Skin epidermis (tissue), 12 donors: ENCODE results near the gene GNB1L.
A peak's percentile ranks its signal among the peaks of the same experiment; 100 is the strongest.

Source experiments
- H3K27ac ChIP-seq, 21 experiments: fragments of 200-600 bp; sonication (generic) in 11 of 21; one replicate each; pipeline ENCODE4 v1.5.0; 2020; ENCODE audit warnings: mild to moderate bottlenecking in 3 of 21, inconsistent platforms in 2 of 21, moderate library complexity in 2 of 21
- H3K4me3 ChIP-seq, 7 experiments: fragments of 200-600 bp; sonication (generic) in 2 of 7; one replicate each; pipeline ENCODE4 v1.5.0; 2020; ENCODE audit warnings: inconsistent platforms in 2 of 7, mild to moderate bottlenecking in 2 of 7, moderate library complexity in 1 of 7

GNB1L gene

DNA sequence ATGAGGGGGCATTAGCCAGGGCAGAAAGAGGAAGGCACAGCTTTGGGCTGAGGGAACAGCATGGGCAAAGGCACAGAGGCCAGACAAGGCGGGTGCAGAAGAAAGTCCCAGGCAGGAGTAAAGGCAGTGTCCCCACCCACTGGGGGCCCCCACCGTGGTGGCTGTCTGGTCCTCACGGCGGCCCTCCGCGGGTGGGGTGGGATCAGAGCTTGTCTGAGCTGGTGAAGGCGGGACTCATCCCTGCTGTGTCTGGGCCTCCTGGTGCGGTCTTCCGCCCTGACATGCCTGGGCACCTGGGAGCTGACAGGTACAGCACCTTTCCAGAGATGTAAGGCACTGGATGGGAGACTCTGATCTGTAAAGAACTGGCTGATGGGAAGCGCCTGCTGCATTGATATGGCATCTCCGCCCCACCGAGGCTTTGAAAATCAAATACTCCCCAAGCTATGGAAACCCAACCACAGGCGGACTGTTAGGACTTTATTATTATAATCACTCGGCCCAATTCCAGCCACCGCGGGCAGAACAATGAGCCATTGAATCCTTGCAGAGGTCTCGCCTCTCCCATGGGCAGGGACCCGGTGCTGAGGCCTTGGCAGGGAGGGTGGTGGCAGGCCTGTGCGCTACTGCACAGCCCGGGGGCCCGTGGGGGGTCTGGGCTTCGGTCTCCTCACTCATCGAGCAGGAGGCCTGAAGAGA, 14.2 kb upstream of the GNB1L start:
- H3K4me3 ChIP-seq, result no peak overlapping the region

DNA sequence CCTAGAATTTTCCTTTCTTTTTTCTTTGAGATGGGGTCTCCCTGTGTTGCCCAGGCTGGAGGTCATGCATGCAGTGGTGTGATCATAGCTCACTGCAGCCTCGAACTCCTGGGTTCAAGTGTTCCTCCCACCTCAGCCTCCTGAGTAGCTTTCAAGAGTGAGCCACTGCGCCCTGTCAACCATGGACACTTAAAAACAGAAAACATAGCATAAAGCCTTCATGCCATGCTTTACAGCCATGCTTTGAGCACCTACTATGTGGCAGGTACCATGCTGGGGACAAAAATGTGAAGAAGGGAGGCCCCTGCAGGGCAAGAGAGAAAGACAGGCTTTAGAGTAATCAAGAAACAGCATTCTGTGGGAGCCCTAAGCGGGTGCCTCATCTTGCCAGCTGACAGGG, 13.7 kb upstream of the GNB1L start:
- Histone ChIP-seq H3K27ac (peak overlapping the region in 2 of 21 experiments; percentile 9 to 16), H3K4me3 (no peak overlapping the region)

More for the DNA sequence above, 14.2 kb upstream of the GNB1L start:
- H3K27ac ChIP-seq, result peak overlapping the region in 3 of 21 experiments; percentile 9 to 16 (median 14)

DNA sequence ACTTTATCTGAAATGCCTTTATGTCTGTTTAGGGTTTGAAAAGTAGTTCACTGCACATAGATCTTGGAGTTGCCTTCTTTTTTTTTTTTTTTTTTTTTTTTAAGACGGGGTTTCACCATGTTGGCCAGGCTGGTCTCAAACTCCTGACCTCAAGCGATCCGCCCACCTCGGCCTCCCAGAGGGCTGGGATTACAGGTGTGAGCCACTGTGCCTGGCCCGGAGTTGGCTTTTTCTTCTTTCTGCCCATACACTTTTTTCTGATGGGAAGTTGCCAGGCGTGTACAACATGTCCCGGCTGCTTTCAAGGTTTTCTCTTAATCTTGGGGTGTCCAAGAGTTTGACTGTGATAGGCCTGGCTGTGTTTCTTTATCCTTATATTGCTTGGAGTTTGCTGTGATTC, 12.9 kb upstream of the GNB1L start:
- Histone ChIP-seq H3K4me3 (no peak overlapping the region), H3K27ac (no peak overlapping the region)

DNA sequence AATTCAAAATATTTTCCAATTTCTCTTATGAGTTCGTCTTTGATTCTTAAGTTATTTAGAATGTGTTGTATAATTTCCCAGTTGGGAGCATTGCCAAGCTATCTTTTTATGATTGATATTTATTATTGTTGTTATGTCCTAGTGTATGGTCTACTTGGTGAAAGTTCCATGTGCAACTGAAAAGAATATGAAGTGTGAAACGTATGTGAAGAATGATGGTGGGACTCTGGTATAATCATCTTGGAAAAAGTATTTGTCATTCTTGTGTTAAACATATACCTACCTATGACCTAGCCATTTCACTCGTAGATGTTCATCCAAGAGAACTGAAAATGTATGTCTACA, 12.0 kb upstream of the GNB1L start:
- no peak overlapping the region for H3K27ac ChIP-seq
- H3K4me3 ChIP-seq, result no peak overlapping the region

DNA sequence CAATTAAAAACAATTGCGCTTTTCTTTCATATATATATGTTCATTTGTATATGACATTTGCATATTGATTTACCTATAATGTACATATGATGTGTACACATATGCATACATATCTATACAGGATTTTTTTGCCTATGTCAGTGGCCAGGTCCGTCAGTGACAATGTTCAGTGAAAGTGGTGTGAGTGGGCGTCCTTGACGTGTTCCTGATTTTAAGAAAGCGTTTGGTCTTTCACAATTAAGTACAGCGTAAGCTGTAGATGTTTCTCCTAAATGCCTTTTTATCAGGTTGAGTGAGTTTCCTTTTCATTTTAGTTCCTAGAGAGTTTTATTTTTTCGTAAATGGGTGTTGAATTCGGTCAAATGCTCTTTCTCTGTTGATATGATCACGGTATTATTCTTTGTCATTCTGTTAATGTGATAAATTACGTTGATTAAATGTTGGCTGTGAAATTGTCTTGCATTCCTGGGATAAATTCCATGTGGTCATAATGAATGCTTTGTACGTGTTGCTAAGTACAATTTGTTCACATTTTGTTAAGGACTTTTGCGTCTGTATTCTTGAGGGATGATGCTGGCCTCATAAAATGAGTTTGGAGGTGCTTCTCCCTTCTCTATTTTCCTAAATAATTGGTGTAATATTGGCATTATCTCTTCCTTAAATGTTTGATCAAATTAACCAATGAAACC, 10.6 kb upstream of the GNB1L start:
- Histone ChIP-seq H3K27ac (no peak overlapping the region), H3K4me3 (no peak overlapping the region)

DNA sequence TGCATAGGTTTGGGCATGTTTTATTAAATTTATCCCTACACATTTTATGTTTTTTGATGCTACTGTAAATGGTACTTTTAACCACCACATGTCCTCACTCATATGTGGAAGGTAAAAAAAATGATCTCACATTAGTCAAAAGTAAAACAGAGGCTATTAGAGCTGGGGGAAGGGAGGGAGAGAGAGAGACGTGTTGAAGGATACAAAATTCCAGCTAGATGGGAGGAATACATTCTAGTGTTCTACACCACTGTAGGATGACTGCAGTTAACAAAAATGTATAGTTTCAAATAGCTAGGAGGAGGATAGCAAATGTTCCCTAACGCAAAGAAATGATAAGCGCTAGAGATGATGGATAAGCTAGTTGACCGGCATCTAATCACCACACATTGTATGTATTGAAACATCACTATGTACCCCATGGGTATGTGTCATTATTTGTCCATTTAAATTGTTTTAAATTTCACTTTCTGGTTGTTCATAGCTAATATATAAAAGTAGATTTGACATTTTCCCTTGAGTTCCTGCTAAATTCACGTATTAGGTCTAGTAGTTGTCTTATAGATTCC, 9.9 kb upstream of the GNB1L start:
- H3K4me3 ChIP-seq, result no peak overlapping the region
- no peak overlapping the region for H3K27ac ChIP-seq

DNA sequence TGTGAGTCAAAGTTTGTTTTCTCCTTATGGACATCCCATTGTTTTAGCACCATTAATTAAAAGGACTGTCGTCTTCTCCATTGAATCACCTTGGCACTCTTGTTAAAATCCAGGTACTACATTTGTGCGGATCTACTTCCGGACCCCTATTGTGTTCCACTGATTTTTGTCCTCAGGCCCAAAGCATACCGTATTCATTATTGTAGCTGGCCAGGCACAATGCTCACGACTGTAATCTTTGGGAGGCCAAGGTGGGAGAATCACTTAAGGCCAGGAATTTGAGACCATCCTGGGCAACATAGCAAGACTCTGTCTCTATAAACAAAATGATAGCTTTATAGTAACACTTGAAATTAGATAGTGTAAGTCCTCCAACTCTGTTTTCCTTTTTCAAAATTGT, 8.9 kb upstream of the GNB1L start:
- no peak overlapping the region for H3K27ac ChIP-seq

DNA sequence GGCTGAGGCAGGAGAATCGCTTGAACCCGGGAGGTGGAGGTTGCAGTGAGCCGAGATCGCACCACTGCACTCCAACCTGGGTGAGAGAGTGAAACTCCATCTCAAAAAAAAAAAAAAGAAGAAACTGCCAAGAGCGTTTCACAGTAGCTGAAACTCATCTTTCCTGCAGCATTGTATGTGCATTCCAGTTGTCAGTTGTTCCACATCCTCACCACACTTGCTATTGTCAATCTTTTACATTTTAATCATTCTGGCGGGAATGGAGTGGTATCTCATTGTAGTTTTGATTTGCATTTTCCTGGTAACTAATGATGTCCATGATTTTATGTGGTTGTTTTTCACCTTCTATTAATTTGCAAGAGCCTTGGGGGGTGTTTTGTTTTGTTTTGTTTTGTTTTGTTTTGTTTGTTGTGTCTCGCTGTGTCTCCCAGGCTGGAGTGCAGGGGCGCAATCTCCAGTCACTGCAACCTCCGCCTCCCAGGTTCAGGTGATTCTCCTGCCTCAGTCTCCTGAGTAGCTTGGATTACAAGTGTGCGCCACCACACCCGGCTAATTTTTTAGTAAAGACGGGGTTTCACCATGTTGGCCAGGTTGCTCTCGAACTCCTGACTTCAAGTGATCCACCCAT, 8.1 kb upstream of the GNB1L start:
- Histone ChIP-seq H3K27ac (no peak overlapping the region), H3K4me3 (no peak overlapping the region)

More for the DNA sequence above, 8.9 kb upstream of the GNB1L start:
- no peak overlapping the region for H3K4me3 ChIP-seq

DNA sequence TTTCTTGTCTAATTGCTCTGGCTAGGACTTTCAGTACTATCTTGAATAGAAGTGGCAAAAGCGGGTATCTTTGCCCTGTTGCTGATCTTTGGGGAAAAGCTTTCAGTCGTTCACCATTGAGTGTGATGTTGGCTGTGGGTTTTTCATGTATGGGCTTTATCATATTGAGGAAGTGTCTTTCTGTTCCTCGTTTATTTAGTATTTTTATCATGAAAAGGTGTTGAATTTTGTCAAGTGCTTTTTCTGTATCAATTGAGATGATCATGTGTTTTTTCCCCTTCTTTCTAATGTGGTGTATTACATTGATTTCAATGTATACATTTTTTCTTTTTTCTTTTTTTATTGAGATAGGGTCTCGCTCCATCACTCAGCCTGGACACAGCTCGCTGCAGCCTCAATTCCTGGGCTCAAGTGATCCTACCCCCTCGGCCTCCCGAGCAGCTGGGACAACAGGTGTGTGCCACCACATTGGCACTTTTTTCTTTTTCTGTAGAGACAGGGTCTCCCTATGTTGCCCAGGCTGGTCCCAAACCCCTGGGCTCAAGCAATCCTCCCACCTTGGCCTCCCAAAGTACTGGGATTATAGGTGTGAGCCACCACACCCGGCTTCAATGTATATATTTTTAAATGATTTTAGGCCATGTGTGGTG, 5.3 kb upstream of the GNB1L start:
- Histone ChIP-seq H3K27ac (no peak overlapping the region), H3K4me3 (no peak overlapping the region)

DNA sequence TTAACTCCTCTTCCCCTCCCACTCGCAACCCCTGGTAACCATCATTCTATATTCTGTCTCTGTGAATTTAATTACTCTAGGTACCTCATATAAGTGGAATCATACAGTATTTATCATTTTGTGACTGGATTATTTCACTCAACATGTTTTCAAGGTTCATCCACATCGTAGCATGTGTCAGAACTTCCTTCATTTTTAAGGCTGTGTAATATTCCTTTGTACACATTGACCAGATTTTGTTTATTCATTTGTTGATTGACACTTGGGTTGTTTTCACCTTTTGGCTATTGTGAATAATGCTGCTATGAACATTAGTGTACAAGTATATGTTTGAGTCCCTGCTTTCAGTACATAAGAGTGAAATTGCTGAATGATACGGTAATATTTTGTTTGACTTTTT, 2.7 kb upstream of the GNB1L start:
- Histone ChIP-seq H3K27ac (peak overlapping the region in 1 of 21 experiments; percentile 5), H3K4me3 (no peak overlapping the region)

DNA sequence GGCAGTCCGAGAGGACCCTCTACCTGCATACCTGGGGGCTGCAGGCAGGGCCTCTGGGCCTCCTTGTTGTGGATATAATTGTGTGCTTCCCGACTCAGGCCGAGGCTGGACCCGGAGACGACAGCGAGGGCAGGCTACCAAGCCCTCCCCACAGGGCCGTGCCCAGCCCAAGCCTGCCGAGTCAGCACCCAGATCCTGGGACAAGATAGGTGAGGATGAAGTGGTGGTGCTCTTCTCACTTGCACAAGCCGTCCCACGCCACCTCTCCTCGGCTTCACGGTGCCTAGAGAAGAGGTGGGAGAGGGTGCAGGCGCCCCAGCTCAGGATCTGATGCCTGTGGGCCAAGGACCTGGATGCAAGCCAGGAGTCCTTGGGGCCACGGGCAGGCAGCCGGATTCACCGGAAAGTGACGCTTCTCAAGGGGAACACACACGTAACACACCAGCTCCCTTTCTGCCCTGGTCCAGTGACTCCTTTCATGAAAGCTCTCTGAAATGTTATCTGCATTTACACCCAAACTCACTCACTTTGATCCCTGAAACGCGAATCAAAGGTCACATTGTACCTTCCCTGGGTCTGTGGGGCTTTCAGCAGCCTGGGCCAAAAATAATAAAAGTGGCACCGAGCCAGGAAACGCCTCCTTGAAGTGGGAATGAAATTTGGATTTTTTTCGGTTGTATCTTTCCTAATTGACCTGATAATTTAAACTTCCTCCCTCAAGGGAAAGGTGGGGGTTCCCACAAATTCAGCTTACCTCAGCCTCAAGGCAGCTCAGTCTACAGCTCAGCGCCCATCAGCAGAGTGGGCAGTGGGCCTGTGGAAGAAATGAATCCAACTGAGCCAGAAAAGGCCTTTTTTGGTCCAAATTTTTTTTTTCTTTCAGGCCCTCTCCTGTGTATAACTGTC, 1.1 kb upstream of the GNB1L start:
- Histone ChIP-seq H3K4me3 (peak overlapping the region; percentile 64 to 97 (median 89)), H3K27ac (peak overlapping the region; percentile 45 to 98 (median 93))

DNA sequence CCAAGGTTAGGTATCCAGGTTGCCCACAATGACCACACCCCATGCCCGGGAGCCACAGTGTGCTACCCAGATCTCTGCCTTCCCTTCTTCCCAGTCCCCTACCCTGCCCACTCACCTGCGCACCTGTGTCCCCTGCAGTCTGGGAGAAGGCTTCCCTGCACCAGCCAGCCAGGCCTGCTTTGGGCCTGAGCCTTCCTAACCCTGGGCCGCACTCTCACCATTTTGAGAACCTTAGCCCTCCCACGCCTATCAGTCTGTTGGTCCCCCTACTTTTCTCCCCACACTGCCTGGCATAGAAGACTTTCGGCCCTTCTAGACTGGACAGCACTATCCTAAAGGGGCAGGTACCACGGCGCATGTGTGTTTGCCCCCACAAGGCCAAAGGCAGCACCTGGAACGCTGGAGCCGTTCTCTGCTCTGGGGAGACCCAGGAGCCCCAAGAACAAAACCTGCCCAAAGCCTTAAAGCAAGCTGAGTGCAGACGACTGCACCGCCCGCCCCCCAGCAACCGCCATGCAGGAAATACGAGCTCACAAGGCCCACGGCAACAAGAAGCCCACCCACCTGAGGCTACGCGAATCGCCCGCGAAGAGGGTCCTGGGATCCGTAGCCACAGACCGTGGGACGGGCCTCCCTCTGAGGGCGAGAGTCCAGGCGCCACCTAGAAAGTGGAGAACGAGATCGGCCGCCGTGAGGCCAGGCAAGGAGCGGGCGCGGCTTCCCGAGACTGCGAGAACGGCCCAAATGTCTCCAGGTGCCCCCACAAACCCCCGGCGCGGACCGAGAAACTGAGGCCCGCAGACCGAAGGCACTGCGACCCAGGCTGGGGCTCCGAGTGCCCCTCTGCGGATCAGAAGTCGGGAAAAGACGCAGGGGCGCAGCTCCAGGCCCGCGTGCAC, 546 bp downstream of the GNB1L start:
- Histone ChIP-seq H3K27ac (peak overlapping the region; percentile 41 to 98 (median 93)), H3K4me3 (peak overlapping the region; percentile 64 to 97 (median 89))

DNA sequence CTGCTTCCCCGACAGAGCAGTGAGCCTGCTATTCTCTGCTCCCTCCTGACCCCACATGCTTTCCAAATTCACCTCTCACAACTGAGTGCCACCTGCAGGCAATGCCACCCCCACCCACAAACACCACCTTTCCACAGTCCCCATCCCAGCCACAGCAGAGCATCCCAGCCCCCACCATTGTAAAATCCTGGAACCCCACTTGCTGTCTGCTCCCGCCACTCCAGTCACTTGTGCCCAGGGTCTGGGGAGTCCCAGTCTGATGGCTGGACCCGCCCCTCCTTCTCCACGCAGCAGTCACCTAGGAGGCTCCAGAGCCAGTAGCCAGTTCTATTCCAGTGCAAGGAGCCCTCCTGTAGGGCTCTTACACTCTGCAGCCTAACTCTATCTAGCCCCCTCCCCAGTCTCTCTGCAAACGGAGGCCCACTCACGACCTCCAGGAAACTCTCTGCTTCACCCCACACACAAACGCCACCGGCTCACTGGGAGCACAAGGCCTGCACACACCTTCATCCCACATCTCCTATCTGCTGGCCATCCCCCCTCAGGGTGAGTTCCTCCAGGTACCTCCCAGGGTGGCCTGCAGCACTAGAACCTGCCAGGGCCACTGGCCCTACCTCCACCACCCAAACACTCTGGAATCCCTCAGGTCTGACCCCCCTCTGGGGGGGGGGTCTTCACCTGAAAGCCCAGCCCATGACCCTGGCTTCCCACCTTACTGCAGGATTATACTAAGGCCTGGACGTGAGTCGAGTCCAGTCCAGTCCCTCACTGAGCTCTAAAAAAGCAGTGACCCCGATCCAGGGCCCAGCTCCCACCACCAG, 1.4 kb downstream of the GNB1L start:
- Histone ChIP-seq H3K4me3 (peak overlapping the region; percentile 64 to 97 (median 89)), H3K27ac (peak overlapping the region in 19 of 21 experiments; percentile 22 to 98 (median 93))

DNA sequence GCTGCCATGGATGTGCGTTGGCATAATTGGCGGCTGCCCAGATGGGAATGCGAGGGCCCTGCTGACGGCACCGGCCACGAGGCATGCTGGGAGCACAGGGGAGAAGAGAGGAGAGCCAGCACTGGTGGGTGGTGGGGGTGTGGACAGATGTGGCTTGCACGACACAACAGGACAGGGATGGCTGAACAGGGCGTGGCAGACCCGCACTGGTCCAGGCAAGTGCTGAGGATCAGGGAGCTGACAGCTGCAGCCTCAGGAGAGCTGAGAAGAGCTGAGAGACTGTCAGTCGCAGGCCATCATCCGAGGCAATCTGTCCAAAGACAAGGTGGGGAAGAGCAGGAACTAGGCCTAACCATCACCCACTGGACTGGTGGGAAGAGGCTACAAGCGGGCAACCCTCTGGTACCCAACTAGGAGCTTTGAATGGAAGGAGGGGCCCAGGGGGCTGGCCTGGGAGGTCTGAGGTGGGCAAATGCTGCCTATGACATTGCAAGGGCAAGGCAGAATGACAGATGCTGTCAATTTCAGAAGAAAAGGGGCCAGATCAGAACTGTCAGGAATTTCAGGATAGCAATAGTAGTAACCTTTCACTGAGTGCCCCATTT, 2.4 kb downstream of the GNB1L start:
- peak overlapping the region in 3 of 7 experiments; percentile 89 to 94 (median 91) for H3K4me3 ChIP-seq

DNA sequence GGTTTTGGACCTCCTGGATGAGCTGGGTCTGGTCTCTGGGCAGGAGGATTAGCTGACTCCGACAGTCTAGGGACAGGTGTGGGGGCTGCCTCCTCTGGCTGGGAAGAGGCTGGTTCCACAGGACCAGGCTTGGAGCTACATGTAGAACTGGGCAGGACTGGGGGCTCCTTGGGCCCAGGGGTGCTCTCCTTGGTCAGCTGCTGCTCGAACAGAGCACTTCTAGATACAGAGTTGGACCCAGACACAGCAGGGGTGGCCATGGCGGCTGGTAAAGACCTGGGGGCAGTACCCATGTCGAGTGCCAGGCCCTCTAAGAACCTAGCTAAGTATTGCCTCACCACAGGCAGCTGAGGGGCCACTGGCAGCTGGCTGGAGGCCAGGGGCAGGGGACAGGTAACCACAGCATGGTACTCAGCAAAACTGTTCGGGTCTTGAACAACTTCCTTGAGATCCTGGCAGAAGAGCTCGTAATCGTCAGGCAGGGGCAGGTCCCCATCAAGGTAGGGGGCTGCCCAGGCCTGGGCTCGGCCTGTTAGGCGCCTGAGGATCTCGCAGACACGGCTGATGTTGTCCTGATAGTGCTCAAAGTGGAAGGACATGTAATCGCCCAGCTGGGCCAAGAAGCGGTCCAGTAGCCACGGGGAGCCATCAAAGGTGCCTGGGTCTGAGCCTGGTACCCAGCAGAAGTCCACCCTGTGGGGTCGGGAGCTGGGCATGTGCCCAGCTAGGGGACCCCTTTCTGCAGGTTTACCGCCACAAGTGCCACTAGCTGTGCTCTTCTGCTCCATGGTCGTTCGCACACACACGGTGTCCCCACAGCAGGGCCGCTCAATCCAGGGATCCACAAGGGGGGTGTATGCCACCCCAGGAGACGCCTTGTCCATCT, 3.1 kb downstream of the GNB1L start:
- Histone ChIP-seq H3K27ac (peak overlapping the region in 8 of 21 experiments; percentile 1 to 98 (median 30)), H3K4me3 (peak overlapping the region in 2 of 7 experiments; percentile 91 to 94)

More for the DNA sequence above, 2.4 kb downstream of the GNB1L start:
- H3K27ac ChIP-seq, result peak overlapping the region in 4 of 21 experiments; percentile 35 to 98 (median 95)

DNA sequence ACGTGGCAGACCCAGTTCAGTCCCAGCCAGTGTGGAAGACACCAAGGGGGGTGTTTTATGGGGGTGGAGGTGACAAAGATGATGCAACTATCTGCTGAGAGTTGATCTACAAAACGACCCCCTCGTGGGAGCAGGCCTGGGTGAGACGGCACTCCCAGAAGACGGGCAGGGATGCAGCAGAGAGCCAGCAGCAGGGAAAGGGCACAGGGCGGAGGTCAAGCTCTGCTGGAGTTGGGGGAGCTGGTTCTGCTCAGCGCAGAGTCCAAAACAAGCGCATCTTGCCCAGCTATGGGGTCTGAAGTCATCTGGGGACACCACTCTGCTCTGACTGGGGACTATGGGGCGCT, 3.9 kb downstream of the GNB1L start:
- Histone ChIP-seq H3K4me3 (no peak overlapping the region), H3K27ac (peak overlapping the region in 8 of 21 experiments; percentile 5 to 98 (median 40))
